Measurements from ENCODE around the gene UGT1A4. TPM values are rescaled to one million over a fixed set of nuclear protein-coding genes. Genes with fewer than 3 reads are reported as not detected.

The UGT1A4 gene
- total RNA-seq, 3 donors from 2014 or later = 2.4 to 7.0 (median 2.9) TPM

DNA sequence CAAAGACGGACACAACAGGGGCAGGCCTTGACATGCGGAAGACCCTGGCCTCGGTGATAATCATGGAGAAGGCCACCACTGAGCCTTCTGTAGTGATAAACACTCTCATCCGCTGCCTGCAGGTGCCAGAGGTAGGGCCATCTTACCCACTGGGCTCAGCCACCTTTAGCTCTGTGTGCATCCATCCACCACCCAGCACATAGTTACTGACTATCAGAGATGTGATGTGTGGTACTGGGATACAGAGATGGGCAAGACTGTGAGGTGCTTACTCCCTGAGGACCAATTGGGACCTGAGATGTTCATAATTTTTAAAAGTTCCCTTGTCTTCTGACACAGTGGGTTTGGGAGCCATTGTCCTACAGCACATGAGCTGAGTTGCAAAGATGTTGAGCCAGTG, 61.2 kb downstream of the UGT1A4 start:
- ATAC-seq (no peak), DNase-seq (no peak)
- H3K9me3 ChIP-seq = peaks cover 2% of the 10 kb centered on the region
- TF ChIP-seq, protein P1, sequence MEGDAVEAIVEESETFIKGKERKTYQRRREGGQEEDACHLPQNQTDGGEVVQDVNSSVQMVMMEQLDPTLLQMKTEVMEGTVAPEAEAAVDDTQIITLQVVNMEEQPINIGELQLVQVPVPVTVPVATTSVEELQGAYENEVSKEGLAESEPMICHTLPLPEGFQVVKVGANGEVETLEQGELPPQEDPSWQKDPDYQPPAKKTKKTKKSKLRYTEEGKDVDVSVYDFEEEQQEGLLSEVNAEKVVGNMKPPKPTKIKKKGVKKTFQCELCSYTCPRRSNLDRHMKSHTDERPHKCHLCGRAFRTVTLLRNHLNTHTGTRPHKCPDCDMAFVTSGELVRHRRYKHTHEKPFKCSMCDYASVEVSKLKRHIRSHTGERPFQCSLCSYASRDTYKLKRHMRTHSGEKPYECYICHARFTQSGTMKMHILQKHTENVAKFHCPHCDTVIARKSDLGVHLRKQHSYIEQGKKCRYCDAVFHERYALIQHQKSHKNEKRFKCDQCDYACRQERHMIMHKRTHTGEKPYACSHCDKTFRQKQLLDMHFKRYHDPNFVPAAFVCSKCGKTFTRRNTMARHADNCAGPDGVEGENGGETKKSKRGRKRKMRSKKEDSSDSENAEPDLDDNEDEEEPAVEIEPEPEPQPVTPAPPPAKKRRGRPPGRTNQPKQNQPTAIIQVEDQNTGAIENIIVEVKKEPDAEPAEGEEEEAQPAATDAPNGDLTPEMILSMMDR (IDR thresholded peaks at IDR 0.05) = no peak
- no peak overlapping the region for H3K4me3 ChIP-seq
- H3K4me1 ChIP-seq (ENCODE audit: low read depth) = no peaks in the 10 kb centered on the region
- intact Hi-C loops (cut with DNase I, micrococcal nuclease) = no loop called here
- H3K36me3 ChIP-seq (ENCODE audit: low read depth) = no peaks in the 10 kb centered on the region

DNA sequence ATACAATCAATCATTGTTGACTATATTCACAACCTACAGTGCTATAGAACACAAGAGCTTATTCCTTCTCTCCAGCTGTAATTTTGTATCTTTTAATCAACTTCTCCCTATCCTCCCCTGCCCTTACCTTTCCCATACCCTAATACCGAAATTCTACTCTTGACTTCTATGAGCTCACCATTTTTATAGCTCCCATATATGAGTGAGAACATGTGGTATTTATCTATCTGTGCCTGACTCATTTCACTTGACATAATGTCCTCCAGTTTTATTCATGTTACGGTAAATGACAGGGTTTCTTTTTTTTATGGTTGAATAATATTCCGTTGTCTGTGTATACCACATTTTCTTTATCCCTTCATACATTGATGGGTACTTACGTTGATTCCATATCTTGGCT, 62.2 kb downstream of the UGT1A4 start:
- Histone ChIP-seq H3K4me1 (ENCODE audit: low read depth) (no peaks in the 10 kb centered on the region), H3K4me3 (no peak overlapping the region), H3K36me3 (ENCODE audit: low read depth) (no peaks in the 10 kb centered on the region), H3K9me3 (no peaks in the 10 kb centered on the region)
- peak; percentile 32 for ATAC-seq
- intact Hi-C loops (cut with DNase I, micrococcal nuclease) = no loop called here
- DNase-seq = no peak
- TF ChIP-seq, protein P1 (IDR thresholded peaks at IDR 0.05) = no peak

- no peak overlapping the region for H3K4me3 ChIP-seq
- ATAC-seq (no peak), DNase-seq (no peak)
- no peaks in the 10 kb centered on the region for H3K36me3 ChIP-seq (ENCODE audit: low read depth)
- no peaks in the 10 kb centered on the region for H3K4me1 ChIP-seq (ENCODE audit: low read depth)
- intact Hi-C loops (cut with DNase I, micrococcal nuclease) = no loop called here
- TF ChIP-seq, protein P1 (IDR thresholded peaks at IDR 0.05) = no peak
- no peaks in the 10 kb centered on the region for H3K9me3 ChIP-seq
Observed at GRCh38 chr2:233789554-233789953, 71.0 kb downstream of the UGT1A4 start.

- DNase-seq = no peak
Observed at GRCh38 chr2:233791151-233791882, 72.8 kb downstream of the UGT1A4 start.

GRCh38 chr2:233791883-233792329, 73.4 kb downstream of the UGT1A4 start:
- ATAC-seq (no peak), DNase-seq (no peak)
- H3K9me3 ChIP-seq = no peaks in the 10 kb centered on the region
- no peaks in the 10 kb centered on the region for H3K36me3 ChIP-seq (ENCODE audit: low read depth)
- H3K4me3 ChIP-seq = no peak overlapping the region
- intact Hi-C loops (cut with DNase I, micrococcal nuclease) = no loop called here
- no peaks in the 10 kb centered on the region for H3K4me1 ChIP-seq (ENCODE audit: low read depth)
- TF ChIP-seq, protein P1 (IDR thresholded peaks at IDR 0.05) = no peak

More at GRCh38 chr2:233791151-233791882, 72.8 kb downstream of the UGT1A4 start:
- no peak overlapping the region for H3K4me3 ChIP-seq
- intact Hi-C loops (cut with DNase I, micrococcal nuclease) = no loop called here
- H3K4me1 ChIP-seq (ENCODE audit: low read depth) = no peaks in the 10 kb centered on the region
- TF ChIP-seq, protein P1 (IDR thresholded peaks at IDR 0.05) = no peak
- ATAC-seq = no peak
- H3K9me3 ChIP-seq = no peaks in the 10 kb centered on the region
- H3K36me3 ChIP-seq (ENCODE audit: low read depth) = no peaks in the 10 kb centered on the region
